Chondrocyte (in vitro differentiated cells): ENCODE results near the gene CEP120. TPM values are rescaled to one million over a fixed set of nuclear protein-coding genes. Genes with fewer than 3 reads are reported as not detected.

Experiments
- DNase-seq: peaks from one replicate; pipeline ENCODE4 v3.0.0; 2021; ENCODE audit warnings: mixed read lengths, low spot score
- H3K27ac Mint-ChIP-seq: one replicate; pipeline ENCODE4 v1.8.0; 2021; ENCODE audit warnings: mild to moderate bottlenecking, moderate library complexity, mixed read lengths; ENCODE audit not compliant: unreplicated experiment
- H3K27me3 Mint-ChIP-seq: 2 replicates; pipeline ENCODE4 v1.8.0; 2021; ENCODE audit warnings: low read depth, mixed read lengths
- H3K36me3 Mint-ChIP-seq: 2 replicates; pipeline ENCODE4 v1.8.0; 2021; ENCODE audit warnings: low read depth, mixed read lengths
- H3K4me1 Mint-ChIP-seq: 2 replicates; pipeline ENCODE4 v1.8.0; 2021; ENCODE audit warnings: low read depth, mild to moderate bottlenecking, mixed read lengths
- H3K4me3 Mint-ChIP-seq: one replicate; pipeline ENCODE4 v1.8.0; 2021; ENCODE audit warnings: mild to moderate bottlenecking, moderate library complexity, mixed read lengths; ENCODE audit not compliant: unreplicated experiment
- H3K9me3 Mint-ChIP-seq: 2 replicates; pipeline ENCODE4 v1.8.0; 2021; ENCODE audit warnings: low read depth, mixed read lengths
- total RNA-seq: library from RNA; stranded (reverse); gene quantifications from 3 replicates; pipeline ENCODE4 v1.2.1, GENCODE V29; 2021
- TF ChIP-seq, protein P1 (sequence below): fragments of 200-600 bp; sonication (generic); IDR thresholded peaks from 2 replicates; pipeline ENCODE4 v1.5.0; 2021; ENCODE audit warnings: antibody characterized with exemption, mild to moderate bottlenecking, moderate library complexity

Gene CEP120
- total RNA-seq, 1 donor from 2014 or later = 21.1 TPM

DNA sequence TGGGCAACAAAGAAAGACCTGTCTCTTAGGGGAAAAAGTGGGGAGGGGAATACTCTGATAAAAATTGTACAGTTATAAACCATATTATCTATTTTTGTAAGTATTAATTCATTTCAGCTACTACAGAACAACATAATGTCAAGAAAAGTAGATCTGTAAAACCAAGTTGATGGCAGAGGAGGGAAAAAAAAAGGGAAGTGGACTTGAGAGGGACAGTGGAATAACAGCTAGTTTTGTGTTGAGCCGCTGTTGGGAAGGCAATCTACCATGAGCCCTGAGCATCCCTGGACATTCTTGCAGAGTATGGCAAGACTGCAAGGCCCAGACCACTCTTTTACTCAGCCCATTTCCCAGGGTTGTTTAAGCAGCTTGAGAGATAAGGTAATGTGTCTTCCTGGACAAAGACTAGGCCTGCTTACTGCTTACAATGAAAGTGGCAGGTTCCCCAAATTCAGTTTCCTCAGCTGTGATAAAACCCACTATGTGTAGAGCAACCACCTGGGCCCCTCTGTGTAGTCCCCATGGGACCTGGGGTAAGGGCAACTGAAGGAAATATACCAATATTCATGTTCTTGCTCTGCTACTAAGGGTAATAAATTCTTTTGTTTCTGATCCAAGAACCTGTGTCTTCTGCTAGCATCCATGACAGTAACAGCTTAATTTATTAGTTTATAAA, 25.0 kb downstream of the CEP120 start:
- Mint-ChIP-seq H3K4me3 (no peak overlapping the region), H3K27ac (no peak overlapping the region), H3K9me3 (no peaks in the 10 kb centered on the region), H3K27me3 (no peaks in the 10 kb centered on the region), H3K36me3 (peaks cover 22% of the 10 kb centered on the region), H3K4me1 (peaks cover 5% of the 10 kb centered on the region)
- TF ChIP-seq, protein P1, sequence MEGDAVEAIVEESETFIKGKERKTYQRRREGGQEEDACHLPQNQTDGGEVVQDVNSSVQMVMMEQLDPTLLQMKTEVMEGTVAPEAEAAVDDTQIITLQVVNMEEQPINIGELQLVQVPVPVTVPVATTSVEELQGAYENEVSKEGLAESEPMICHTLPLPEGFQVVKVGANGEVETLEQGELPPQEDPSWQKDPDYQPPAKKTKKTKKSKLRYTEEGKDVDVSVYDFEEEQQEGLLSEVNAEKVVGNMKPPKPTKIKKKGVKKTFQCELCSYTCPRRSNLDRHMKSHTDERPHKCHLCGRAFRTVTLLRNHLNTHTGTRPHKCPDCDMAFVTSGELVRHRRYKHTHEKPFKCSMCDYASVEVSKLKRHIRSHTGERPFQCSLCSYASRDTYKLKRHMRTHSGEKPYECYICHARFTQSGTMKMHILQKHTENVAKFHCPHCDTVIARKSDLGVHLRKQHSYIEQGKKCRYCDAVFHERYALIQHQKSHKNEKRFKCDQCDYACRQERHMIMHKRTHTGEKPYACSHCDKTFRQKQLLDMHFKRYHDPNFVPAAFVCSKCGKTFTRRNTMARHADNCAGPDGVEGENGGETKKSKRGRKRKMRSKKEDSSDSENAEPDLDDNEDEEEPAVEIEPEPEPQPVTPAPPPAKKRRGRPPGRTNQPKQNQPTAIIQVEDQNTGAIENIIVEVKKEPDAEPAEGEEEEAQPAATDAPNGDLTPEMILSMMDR = no peak
- DNase-seq = no peak

DNA sequence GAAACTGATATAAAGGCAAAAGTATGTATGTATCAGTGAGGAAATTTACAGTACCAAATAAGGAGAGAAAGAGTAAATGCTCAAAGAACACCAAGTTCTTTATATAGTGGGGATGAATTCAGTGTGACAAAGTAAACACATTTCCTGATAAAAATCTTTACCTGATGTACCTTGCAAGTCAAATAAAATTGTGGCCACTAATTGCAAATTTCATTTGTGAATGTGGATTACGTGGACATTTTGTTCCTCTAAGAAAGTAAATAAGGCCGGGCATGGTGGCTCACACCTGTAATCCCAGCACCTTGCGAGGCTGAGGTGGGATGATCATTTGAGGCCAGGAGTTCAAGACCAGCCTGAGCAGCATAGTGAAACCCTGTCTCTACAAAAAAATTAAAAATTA, 25.7 kb downstream of the CEP120 start:
- Mint-ChIP-seq H3K27ac (no peak overlapping the region), H3K9me3 (no peaks in the 10 kb centered on the region), H3K4me1 (peaks cover 6% of the 10 kb centered on the region), H3K4me3 (no peak overlapping the region), H3K36me3 (peaks cover 21% of the 10 kb centered on the region), H3K27me3 (no peaks in the 10 kb centered on the region)
- DNase-seq = no peak
- TF ChIP-seq, protein P1 = no peak

DNA sequence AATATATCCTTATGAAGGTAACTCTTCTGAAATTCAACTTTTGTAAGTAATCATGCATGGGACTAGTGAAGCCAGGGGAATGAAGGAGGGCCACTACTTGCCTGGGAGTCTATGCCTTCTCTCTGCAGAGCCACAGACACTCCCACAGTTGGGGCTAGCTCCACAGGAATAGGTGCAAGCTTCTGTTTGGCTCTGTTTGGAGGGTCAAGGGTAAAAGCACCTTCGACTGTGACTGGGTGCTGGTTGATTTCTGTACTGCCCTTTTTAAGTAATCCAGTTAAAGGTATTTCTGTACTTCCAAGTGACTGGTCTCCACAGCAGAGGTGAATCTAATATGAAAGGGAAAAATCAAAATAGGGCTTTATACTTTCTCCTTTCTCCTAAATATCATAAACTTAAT, 32.2 kb downstream of the CEP120 start:
- H3K27ac Mint-ChIP-seq = no peak overlapping the region

DNA sequence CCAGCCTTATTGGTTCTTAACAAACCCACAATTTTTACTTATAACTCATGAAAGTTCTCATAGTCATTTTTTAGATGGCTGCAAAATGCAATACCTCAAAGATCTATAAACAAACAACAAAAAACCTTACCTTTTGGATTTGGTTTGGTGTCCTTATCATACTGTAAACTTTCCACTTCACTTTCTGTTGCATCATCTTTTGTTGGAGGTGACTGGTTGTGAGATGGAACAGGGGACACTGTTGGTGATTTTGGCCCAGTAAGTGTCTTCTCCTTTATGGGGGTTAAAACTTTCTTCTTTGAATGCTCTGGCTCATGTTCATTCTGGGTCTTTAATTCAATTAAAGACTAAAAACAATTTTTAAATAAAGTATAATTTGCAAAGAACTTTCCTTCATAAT, 33.4 kb downstream of the CEP120 start:
- TF ChIP-seq, protein P1 = no peak

More for the DNA sequence above, 32.2 kb downstream of the CEP120 start:
- TF ChIP-seq, protein P1 = no peak
- DNase-seq = no peak
- H3K27me3 Mint-ChIP-seq = no peaks in the 10 kb centered on the region
- H3K36me3 Mint-ChIP-seq = peaks cover 20% of the 10 kb centered on the region
- no peaks in the 10 kb centered on the region for H3K9me3 Mint-ChIP-seq
- H3K4me1 Mint-ChIP-seq = peaks cover 6% of the 10 kb centered on the region
- no peak overlapping the region for H3K4me3 Mint-ChIP-seq

DNA sequence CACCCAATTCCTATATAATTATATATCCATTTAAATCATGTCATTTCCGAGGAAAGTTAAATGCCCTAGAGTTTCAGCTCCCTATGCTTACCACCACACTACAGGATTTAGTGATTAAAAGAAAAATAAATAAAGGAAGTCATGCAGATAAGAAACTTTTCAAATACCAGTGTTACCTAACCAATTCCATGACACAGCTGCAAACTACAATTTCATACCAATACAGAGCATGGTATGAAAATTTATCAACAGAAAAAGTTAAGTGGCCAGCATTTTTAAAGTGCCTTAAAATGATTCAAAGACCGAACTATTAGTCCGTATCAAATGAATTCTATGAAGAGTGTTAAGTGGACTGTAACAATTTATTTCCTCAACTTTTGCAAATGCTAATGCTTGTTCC, 35.9 kb downstream of the CEP120 start:
- Mint-ChIP-seq H3K4me3 (no peak overlapping the region), H3K27me3 (no peaks in the 10 kb centered on the region), H3K27ac (no peak overlapping the region), H3K9me3 (no peaks in the 10 kb centered on the region), H3K36me3 (peaks cover 24% of the 10 kb centered on the region), H3K4me1 (no peaks in the 10 kb centered on the region)
- no peak for DNase-seq
- TF ChIP-seq, protein P1 = no peak

More for the DNA sequence above, 33.4 kb downstream of the CEP120 start:
- Mint-ChIP-seq H3K4me3 (no peak overlapping the region), H3K27me3 (no peaks in the 10 kb centered on the region), H3K4me1 (peaks cover 6% of the 10 kb centered on the region), H3K27ac (no peak overlapping the region), H3K36me3 (peaks cover 26% of the 10 kb centered on the region), H3K9me3 (no peaks in the 10 kb centered on the region)
- no peak for DNase-seq
